Tibial nerve (tissue), 4 donors: ENCODE data around the gene FAM217A.

ENCODE experiments used
- EP300 ChIP-seq, 2 donors: sonication (generic); formaldehyde crosslinking; IDR thresholded peaks; one replicate each; pipeline ENCODE4 v1.6.1; 2017; ENCODE audit warnings: antibody characterized with exemption in 2 of 2, mild to moderate bottlenecking in 1 of 2
- POLR2A ChIP-seq, 2 donors: fragments of 450-650 bp; IDR thresholded peaks; one replicate each; pipeline ENCODE4 v1.6.1; 2017; ENCODE audit warnings: antibody characterized with exemption in 2 of 2, mild to moderate bottlenecking in 2 of 2, moderate library complexity in 2 of 2
- TF ChIP-seq, protein P1 (sequence below), 5 experiments: fragments of 200-600 bp in 3 of 5; fragments of 450-650 bp in 2 of 5; sonication (generic) in 3 of 5; IDR thresholded peaks; one replicate each; pipeline ENCODE4 v1.5.1; 2016 to 2019; ENCODE audit warnings: antibody characterized with exemption in 5 of 5, mild to moderate bottlenecking in 3 of 5, moderate library complexity in 2 of 5

- TF ChIP-seq, protein P1, sequence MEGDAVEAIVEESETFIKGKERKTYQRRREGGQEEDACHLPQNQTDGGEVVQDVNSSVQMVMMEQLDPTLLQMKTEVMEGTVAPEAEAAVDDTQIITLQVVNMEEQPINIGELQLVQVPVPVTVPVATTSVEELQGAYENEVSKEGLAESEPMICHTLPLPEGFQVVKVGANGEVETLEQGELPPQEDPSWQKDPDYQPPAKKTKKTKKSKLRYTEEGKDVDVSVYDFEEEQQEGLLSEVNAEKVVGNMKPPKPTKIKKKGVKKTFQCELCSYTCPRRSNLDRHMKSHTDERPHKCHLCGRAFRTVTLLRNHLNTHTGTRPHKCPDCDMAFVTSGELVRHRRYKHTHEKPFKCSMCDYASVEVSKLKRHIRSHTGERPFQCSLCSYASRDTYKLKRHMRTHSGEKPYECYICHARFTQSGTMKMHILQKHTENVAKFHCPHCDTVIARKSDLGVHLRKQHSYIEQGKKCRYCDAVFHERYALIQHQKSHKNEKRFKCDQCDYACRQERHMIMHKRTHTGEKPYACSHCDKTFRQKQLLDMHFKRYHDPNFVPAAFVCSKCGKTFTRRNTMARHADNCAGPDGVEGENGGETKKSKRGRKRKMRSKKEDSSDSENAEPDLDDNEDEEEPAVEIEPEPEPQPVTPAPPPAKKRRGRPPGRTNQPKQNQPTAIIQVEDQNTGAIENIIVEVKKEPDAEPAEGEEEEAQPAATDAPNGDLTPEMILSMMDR (IDR thresholded peaks at IDR 0.05), result no peak
- TF ChIP-seq POLR2A (IDR thresholded peaks at IDR 0.05) (no peak), EP300 (IDR thresholded peaks at IDR 0.05) (no peak)
Measured at GRCh38 chr6:4030669-4031068, 48.3 kb downstream of the FAM217A start.
